B cell (primary cell): Measurements from ENCODE around the gene UPK2. TPM values are rescaled to one million over a fixed set of nuclear protein-coding genes. Genes with fewer than 3 reads are reported as not detected.

ENCODE experiments used
- ATAC-seq: fragments of 200-7000 bp; cut with Tn5 transposase; one replicate; pipeline ENCODE4 v1.10.0; 2021; ENCODE audit warnings: low read depth, mild to moderate bottlenecking, moderate number of reproducible peaks, moderate library complexity
- CTCF ChIA-PET: fragments of 350-600 bp; sonication (Branson Sonifier 250); formaldehyde crosslinking; loops from one replicate; lab custom pipeline; 2021; ENCODE audit warnings: antibody characterized with exemption, inconsistent platforms; lab: Charles Lee
- POLR2A ChIA-PET: fragments of 350-600 bp; sonication (Branson Sonifier 250); formaldehyde crosslinking; loops from one replicate; lab custom pipeline; 2021; ENCODE audit warnings: antibody characterized with exemption; lab: Charles Lee
- DNase-seq: peaks from one replicate; pipeline ENCODE4 v3.0.0; 2013
- H2AFZ ChIP-seq: 2 replicates; pipeline ENCODE4 v1.6.1; 2012; ENCODE audit warnings: mild to moderate bottlenecking, low read depth, low read length; ENCODE audit not compliant: insufficient read depth, poor library complexity, severe bottlenecking
- H3K27ac ChIP-seq, 2 donors: 1 replicate in 1 of 2; 2 replicates in 1 of 2; pipeline ENCODE4 v1.5.1; 2012 to 2013; ENCODE audit warnings: low read length in 2 of 2, mild to moderate bottlenecking in 2 of 2, moderate library complexity in 1 of 2
- H3K27me3 ChIP-seq, 4 experiments: fragments of 200-600 bp in 1 of 4; sonication (generic) in 1 of 4; replicated peaks in 1 of 4; 1 replicate in 2 of 4; 2 replicates in 2 of 4; pipeline versions ENCODE4 v1.6.1 to v1.7.0; 2013 to 2016; ENCODE audit warnings: low read length in 3 of 4, mild to moderate bottlenecking in 2 of 4, mixed read lengths in 1 of 4, moderate library complexity in 1 of 4; ENCODE audit not compliant: insufficient read depth in 4 of 4, control insufficient read depth in 3 of 4; ENCODE audit errors: control extremely low read depth in 1 of 4
- H3K36me3 ChIP-seq, 2 experiments: replicated peaks in 1 of 2; 1 replicate in 1 of 2; 2 replicates in 1 of 2; pipeline versions ENCODE4 v1.6.1 to v1.7.1; 2013; ENCODE audit warnings: low read length in 1 of 2; ENCODE audit not compliant: insufficient read depth in 2 of 2, control insufficient read depth in 1 of 2; ENCODE audit errors: control extremely low read depth in 1 of 2, extremely low read depth in 1 of 2
- H3K4me1 ChIP-seq, 2 donors: fragments of 200-600 bp in 1 of 2; sonication (generic) in 1 of 2; 1 replicate in 1 of 2; 2 replicates in 1 of 2; pipeline versions ENCODE4 v1.5.1 to v1.6.1; 2013 to 2017; ENCODE audit warnings: low read length in 2 of 2; ENCODE audit not compliant: control insufficient read depth in 2 of 2, insufficient read depth in 2 of 2
- H3K4me2 ChIP-seq: replicated peaks from 2 replicates; pipeline ENCODE3; 2012; ENCODE audit warnings: mild to moderate bottlenecking, low read depth, low read length; ENCODE audit not compliant: poor library complexity, severe bottlenecking
- H3K4me3 ChIP-seq, 5 experiments: fragments of 200-600 bp in 1 of 5; sonication (generic) in 1 of 5; 1 replicate in 3 of 5; 2 replicates in 2 of 5; pipeline versions ENCODE4 v1.5.1 to v1.7.0; 2011 to 2016; ENCODE audit warnings: low read length in 4 of 5, mild to moderate bottlenecking in 4 of 5, low read depth in 2 of 5, control low read depth in 1 of 5, moderate library complexity in 1 of 5; ENCODE audit not compliant: insufficient read depth in 1 of 5; ENCODE audit errors: control extremely low read depth in 1 of 5, extremely low read depth in 1 of 5
- H3K79me2 ChIP-seq: fragments of 200-600 bp; sonication (generic); one replicate; pipeline ENCODE4 v1.6.0; 2016; ENCODE audit warnings: low read length; ENCODE audit not compliant: control insufficient read depth, insufficient read depth
- H3K9ac ChIP-seq: fragments of 200-600 bp; sonication (generic); 2 replicates; pipeline ENCODE4 v1.6.1; 2017; ENCODE audit warnings: mild to moderate bottlenecking, low read length, moderate library complexity
- H3K9me3 ChIP-seq, 3 donors: one replicate each; pipeline versions ENCODE4 v1.6.1 to v1.7.1; 2013; ENCODE audit warnings: low read length in 2 of 3; ENCODE audit not compliant: control insufficient read depth in 2 of 3, insufficient read depth in 1 of 3; ENCODE audit errors: control extremely low read depth in 1 of 3
- H4K20me1 ChIP-seq: 2 replicates; pipeline ENCODE4 v1.6.0; 2012; ENCODE audit warnings: mild to moderate bottlenecking, low read length; ENCODE audit not compliant: insufficient read depth, control insufficient read depth, poor library complexity, severe bottlenecking
- H3K27ac Mint-ChIP-seq: one replicate; pipeline ENCODE4 v1.8.0; 2021; ENCODE audit warnings: mixed read lengths
- H3K27me3 Mint-ChIP-seq: one replicate; pipeline ENCODE4 v1.8.0; 2021; ENCODE audit warnings: mixed read lengths
- H3K4me1 Mint-ChIP-seq: one replicate; pipeline ENCODE4 v1.8.0; 2021; ENCODE audit warnings: mixed read lengths
- H3K4me3 Mint-ChIP-seq: one replicate; pipeline ENCODE4 v1.8.0; 2021; ENCODE audit warnings: mixed read lengths
- H3K9me3 Mint-ChIP-seq: one replicate; pipeline ENCODE4 v1.8.0; 2022; ENCODE audit warnings: mixed read lengths; ENCODE audit not compliant: insufficient read depth
- CTCF ChIP-seq: fragments of 200-600 bp; IDR thresholded peaks from one replicate; pipeline ENCODE4 v1.8.0; 2022; ENCODE audit warnings: antibody characterized with exemption, mild to moderate bottlenecking
- EZH2 ChIP-seq: IDR thresholded peaks from 2 replicates; pipeline ENCODE4 v1.6.1; 2012; ENCODE audit warnings: borderline replicate concordance, low read depth, mild to moderate bottlenecking, moderate library complexity, low read length; ENCODE audit not compliant: insufficient read depth, poor library complexity, severe bottlenecking
- WGBS: methylation state at CpG from one replicate; pipeline ENCODE4 v1.1.5; 2013; ENCODE audit warnings: missing lambda C conversion rate; ENCODE audit not compliant: insufficient coverage; 5-methylcytosine and 5-hydroxymethylcytosine counted together
- intact Hi-C: fragments of 100-400 bp; cut with micrococcal nuclease; formaldehyde crosslinking; loops from one replicate; pipeline ENCODE4 v1.10.0; 2022
- polyA plus RNA-seq: library from polyadenylated mRNA; depleted of rRNA; stranded (reverse); fragments of >200 nt; gene quantifications from 2 replicates; pipeline ENCODE4 v1.2.3, GENCODE V29; 2012
- total RNA-seq, 2 donors: library from RNA; stranded (reverse); fragments of 120-200 nt in 1 of 2; gene quantifications; 1 replicate in 1 of 2; 2 replicates in 1 of 2; pipeline versions ENCODE4 v1.2.3 to v1.2.4, GENCODE V29; 2013 to 2022

The UPK2 gene
- total and polyA plus RNA-seq, 2 donors (not counting 1 experiment from before 2014, with no cell fraction given): 0.43 TPM; not detected in 1

GRCh38 chr11:118911880-118912741 is 44.0 kb upstream of the UPK2 start:
- Histone ChIP-seq H3K4me2 (peak overlapping the region; percentile 79), H3K4me3 (no peak overlapping the region), H3K9me3 (no peaks in the 10 kb centered on the region), H3K36me3 (peaks cover 0 to 21% of the 10 kb centered on the region in 2 experiments), H3K4me1 (peaks cover 73 to 90% of the 10 kb centered on the region in 2 donors), H3K27ac (peak overlapping the region; percentile 87 to 94), H3K9ac (peak overlapping the region; percentile 1), H2AFZ (no peak overlapping the region), H3K79me2 (peaks cover 64% of the 10 kb centered on the region), H4K20me1 (peaks cover 11% of the 10 kb centered on the region), H3K27me3 (no peaks in the 10 kb centered on the region)
- DNase-seq: peak; percentile 51
- peaks cover 74% of the 10 kb centered on the region for H3K4me1 Mint-ChIP-seq
- CTCF ChIA-PET: interaction anchor here (0.6 to 15.2 kb wide), 6 partner anchors 15 to 123 kb away, joined by 3 to 288 read pairs (median 6); partner anchors contain the start of genes BCL9L and UPK2
- peak overlapping the region; percentile 64 for H3K4me3 Mint-ChIP-seq
- H3K9me3 Mint-ChIP-seq: no peaks in the 10 kb centered on the region
- H3K27ac Mint-ChIP-seq: peak overlapping the region; percentile 89
- POLR2A ChIA-PET: interaction anchor here (0.5 to 5.4 kb wide), 6 partner anchors 12 to 122 kb away, joined by 4 to 38 read pairs (median 12); partner anchors contain the start of gene DDX6
- H3K27me3 Mint-ChIP-seq: no peaks in the 10 kb centered on the region
- intact Hi-C loops: no loop called here
- WGBS: 80% methylated on average over 10 of the region's 23 CpGs
- TF ChIP-seq EZH2: no peak
- no peak for TF ChIP-seq CTCF
- ATAC-seq: no peak
